Stimulated activated CD4-positive, alpha-beta T cell treated with anti-CD3 and anti-CD28 coated beads, Interleukin-15, amount 100 ng/mL, for 24 hours (primary cell): ENCODE results near the gene VSTM4.

ENCODE experiments used
- DNase-seq: peaks from one replicate; pipeline ENCODE4 v3.0.0-alpha.2; 2020

VSTM4 gene

GRCh38 chr10:49037187-49037586, 78.1 kb downstream of the VSTM4 start:
- no peak for DNase-seq

- DNase-seq = no peak
Observed at GRCh38 chr10:49036638-49037037, 78.7 kb downstream of the VSTM4 start.

GRCh38 chr10:49035920-49036319, 79.4 kb downstream of the VSTM4 start:
- no peak for DNase-seq

DNA sequence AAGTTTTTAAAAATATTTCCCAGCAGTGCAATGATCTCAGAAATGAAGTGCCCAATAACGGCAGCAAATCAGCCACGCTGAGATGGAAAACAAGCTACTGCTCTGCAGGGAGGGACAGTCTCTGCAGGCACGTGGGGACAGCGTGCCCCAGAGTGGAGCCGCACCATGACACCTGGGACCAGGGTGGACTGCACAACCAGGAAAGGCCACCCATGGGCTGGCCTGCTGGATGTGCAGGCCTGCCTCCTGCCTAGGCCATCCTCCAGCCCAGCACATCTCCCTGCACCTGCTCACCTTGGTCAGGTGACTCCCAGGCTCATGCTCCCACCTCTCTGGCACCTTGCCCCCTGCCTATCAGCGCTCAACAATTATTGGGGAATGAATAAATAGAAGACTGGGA, 80.4 kb downstream of the VSTM4 start:
- no peak for DNase-seq

- no peak for DNase-seq
Observed at GRCh38 chr10:49033939-49034338, 81.4 kb downstream of the VSTM4 start.

GRCh38 chr10:49029666-49030065, 85.7 kb downstream of the VSTM4 start:
- no peak for DNase-seq

GRCh38 chr10:49028639-49029038, 86.7 kb downstream of the VSTM4 start:
- DNase-seq = no peak

GRCh38 chr10:49025347-49025983, 89.9 kb downstream of the VSTM4 start:
- DNase-seq = no peak

DNA sequence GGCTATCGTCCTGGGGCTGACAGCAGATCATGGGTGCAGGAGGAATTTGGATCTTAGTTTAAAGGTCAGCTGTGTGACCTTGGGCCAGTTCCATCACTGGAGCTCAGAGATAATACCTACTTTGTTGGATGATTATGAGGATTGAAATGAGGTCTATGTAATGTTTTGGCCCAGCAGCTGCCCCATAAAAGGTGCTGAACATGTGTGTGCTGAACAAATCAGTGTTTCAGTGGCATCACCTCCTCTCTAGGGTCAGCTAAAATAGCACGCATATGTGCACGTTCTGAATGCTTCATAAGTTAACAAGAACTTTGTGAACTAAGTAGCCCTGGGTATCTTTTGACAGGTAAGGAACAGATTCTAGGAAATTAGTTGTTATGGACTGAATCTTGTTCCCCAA, 90.8 kb downstream of the VSTM4 start:
- DNase-seq = no peak

GRCh38 chr10:49023752-49024151, 91.6 kb downstream of the VSTM4 start:
- no peak for DNase-seq

DNA sequence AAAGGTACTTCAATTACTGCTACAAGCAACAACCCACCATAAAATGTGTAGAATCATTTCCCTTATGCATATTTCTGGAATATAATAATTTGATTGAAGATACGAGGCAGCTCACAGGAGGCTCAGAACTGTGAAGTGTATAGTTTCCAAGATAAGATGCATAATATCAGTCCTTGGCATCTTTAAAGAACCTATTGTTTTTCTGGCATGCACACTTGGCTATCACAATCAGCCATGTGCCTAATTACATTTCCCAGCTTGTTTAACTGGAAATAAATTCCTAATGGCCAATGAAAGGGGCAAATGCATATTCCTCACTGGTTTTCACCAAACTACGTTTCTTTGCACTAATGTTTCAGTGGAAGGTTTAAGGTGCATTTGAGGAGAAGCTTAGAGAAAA, 92.3 kb downstream of the VSTM4 start:
- DNase-seq = no peak

GRCh38 chr10:49021685-49022084, 93.6 kb downstream of the VSTM4 start:
- no peak for DNase-seq

GRCh38 chr10:49015700-49016099, 99.6 kb downstream of the VSTM4 start:
- no peak for DNase-seq

DNA sequence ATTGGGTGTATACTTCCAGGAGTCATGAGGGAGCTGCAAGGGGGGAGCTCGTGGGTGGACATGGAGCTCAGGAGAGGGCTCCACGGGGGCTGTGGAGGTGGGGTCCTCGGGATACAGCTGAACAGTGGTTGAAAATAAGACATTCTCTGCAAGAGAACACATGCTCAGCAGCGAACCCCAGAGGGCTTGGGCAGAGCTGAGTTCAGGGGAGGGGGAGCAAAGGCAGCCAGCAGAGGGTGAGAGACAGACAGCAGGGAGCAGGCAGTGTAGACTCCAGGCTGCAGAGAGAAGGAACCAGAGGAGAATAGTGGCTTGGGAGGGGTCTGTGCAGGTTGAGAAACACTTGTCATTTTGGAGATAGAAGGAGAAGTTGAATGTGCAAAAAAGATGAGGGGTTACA, 102.7 kb downstream of the VSTM4 start:
- no peak for DNase-seq

DNA sequence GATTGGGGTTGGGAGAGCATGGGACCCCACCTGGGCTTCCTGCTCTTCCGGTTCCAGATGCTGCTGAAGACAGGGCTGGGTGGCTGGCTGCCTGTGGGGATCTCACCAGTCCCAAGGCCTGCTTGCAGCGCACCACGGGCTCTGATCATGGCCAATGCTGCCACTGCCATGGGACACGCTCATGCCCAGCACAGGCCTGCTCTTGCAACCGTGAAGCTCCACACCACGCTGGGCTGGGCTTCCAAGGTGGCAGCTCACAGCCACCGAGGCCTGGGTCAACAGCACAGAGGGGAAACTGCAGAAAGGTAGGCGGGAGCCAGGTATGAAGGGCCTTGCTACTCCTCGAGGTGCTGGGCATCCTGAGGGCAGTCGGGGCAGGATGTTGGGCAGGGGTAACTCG, 103.6 kb downstream of the VSTM4 start:
- no peak for DNase-seq

GRCh38 chr10:49010865-49011264, 104.5 kb downstream of the VSTM4 start:
- no peak for DNase-seq

DNA sequence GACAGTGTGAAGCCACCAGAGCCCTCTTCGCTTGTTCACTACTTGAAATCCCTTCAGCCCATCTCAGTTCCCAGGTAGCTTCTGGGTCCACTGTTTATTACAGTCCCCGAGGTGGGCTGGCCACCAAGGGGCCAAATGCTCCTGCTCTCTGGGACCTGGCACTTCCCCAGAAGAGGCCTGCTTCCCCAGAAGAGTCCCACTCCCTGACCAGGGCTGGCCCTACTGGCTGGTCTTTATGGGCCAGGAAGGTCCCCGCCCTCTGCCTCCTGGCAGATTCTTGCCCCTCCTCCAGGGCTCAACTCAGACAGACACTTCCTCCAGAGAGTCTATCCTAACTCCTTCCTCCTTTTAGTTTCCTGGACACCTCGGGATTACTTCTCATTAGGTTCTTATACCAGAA, 105.0 kb downstream of the VSTM4 start:
- DNase-seq = no peak

- no peak for DNase-seq
Observed at GRCh38 chr10:49009199-49009979, 105.9 kb downstream of the VSTM4 start.

GRCh38 chr10:49008505-49009198, 106.7 kb downstream of the VSTM4 start:
- DNase-seq = no peak

DNA sequence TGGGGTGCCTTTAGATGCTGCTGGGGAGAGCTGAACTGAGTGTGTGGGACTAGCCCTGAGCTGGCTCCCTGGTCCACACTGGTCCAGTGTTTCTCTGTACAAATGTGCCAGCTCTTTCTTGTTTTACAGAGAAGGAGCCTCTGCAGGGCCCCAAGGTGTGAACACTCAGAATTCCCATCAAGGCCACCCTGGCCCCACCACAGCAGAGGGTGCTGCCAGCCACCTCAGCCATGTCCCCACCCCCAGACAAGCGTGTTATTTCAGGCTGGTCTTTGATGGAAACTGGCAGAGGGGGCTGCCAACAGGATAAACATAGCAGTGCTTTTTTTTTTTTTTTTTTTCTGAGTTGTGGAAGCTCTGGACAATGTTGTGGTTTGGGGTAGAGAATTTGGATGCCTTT, 107.2 kb downstream of the VSTM4 start:
- DNase-seq = no peak

GRCh38 chr10:49007129-49007528, 108.2 kb downstream of the VSTM4 start:
- DNase-seq = no peak

DNA sequence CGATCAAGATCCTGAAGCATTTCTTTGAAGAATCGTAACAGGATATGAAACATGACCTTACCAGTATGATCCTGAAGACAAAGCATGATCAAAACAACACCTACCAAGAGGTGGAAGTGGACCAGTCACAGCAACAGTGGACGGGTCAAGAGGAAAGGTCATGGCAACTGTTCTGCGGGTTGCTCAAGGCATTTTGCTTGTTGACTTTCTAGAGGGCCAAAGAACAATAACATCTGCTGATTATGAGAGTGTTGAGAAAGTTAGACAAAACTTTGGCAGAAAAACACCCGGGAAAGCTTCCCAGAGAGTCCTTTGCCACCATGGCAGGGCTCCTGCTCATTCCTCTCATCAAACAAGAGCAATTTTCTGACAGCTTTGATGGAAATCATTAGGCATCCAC, 110.1 kb downstream of the VSTM4 start:
- DNase-seq = no peak

- DNase-seq = no peak
Observed at GRCh38 chr10:49001870-49002672, 113.3 kb downstream of the VSTM4 start.
